ENCODE data around the gene TMEM132C.

TMEM132C gene

GRCh38 chr12:128729628-128730121 lies 462.7 kb downstream of the TMEM132C start:
- no peak for DNase-seq

- no peak for DNase-seq
These were observed 467.4 kb downstream of the TMEM132C start for GRCh38 chr12:128734371-128734770.

- no peak for DNase-seq
These were observed 470.5 kb downstream of the TMEM132C start for GRCh38 chr12:128737292-128737966.

DNA sequence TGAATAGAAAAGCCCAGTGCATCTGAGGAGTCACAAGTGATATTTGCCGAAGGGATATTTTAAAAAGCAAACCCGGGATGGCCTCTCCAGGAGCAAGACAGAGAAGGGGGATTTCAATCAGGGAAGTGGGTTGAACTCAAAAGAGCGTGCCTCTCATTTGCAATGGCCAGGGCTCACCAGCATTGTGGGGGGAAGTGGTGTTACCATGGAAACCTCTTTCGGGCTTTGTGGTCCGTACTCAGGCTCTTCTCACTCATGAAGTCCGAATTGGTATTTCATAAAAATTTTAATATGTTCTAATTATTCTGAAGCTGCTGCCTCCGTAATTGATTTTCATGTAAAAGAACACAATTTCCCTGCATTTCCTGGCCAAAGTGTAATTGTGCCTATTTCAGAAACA lies 476.9 kb downstream of the TMEM132C start:
- no peak for DNase-seq

GRCh38 chr12:128745772-128746689 lies 479.1 kb downstream of the TMEM132C start:
- no peak for DNase-seq

DNA sequence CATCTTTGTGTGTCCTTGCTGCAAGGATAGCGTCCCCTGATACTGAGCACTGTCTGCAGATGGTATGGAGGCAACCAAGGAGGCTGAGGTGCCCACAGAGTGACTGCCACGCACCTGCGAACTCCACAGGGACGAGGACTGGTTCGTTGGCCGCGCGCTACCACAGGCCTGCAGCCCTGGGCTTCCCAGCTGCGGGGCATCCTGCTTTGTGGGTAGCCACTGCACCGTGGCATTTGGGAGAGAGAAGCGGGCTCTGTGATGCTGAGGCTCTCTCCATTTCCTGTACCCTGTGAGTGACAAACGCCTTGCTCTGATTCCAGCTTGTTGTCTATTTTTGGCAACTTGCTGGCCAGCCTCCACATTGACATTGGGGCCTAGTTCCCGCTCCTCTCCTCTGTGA lies 480.5 kb downstream of the TMEM132C start:
- no peak for DNase-seq

DNA sequence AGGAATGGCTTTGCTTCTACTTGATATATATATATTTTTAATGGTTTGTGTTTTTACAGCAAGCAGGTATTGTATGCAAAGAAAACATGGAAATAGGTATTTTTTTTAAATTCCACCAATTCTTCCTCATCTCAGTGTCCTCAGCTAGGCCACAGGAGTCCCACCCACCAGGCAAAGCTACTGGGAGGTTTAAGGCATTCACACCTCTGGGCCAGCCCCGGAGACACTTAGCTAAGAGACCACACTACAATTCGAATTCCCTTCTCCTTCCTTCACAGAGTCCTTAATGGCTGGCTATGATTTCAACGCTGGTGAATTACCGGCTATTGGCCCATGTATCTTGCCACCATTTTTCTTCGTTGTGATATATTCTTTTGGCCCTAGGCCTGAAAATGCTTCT lies 485.4 kb downstream of the TMEM132C start:
- no peak for DNase-seq

DNA sequence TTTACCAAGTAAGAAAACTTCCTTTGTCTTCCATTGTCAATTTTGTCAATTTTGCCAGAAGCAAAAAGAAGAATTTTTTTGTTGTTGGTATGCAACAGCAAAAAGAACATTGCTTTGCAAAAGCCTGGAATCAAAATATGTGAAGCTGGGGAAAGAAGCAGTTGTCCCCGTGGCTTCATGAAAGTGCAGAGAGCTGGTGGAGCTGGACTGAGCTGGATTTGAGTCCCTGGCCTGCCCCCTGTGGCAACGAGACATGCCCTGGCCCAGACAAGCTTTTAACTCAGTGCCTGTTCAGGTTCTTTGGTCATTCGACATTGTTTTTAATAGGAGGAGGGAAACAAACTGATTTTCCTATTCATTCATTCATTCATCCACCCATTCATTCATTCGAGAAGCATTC lies 486.5 kb downstream of the TMEM132C start:
- no peak for DNase-seq

- no peak for DNase-seq
These were observed 487.3 kb downstream of the TMEM132C start for GRCh38 chr12:128754275-128754674.

DNA sequence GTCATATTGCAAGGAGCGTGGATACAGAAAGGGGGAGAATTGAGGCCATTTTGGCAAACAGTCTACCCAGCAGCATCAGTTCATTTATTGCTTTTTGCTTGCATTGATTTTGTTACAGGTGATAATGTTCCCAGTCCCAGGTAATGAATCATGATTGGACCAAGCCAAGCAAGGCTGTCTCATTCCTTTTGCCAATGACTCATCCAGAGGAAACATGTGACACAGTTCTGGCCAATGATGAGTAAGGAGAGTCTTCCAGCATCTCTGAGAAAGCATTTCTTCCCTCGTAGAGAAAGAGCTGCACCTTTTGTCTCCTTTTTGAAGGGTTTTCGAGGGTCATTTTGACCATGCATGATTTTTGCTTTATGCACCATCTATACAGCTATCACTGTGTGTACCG lies 488.6 kb downstream of the TMEM132C start:
- no peak for DNase-seq

All from NCI-H1436 treated with DMSO at 0.1 percent for 48 hours (cell line).